ENCODE measurements around the gene GALR2. TPM values are rescaled to one million over a fixed set of nuclear protein-coding genes. Genes with fewer than 3 reads are reported as not detected.

The GALR2 gene
- total and polyA plus RNA-seq, 9 of the 15 experiments (the other 6 are each of a cell fraction or from before 2014, with no cell fraction given) = 0.34 TPM; not detected in 8

- TF ChIP-seq PATZ1 (CRISPR knock-in tag; IDR thresholded peaks at IDR 0.05; ENCODE audit: borderline replicate concordance) (no peak), BHLHE40 (IDR thresholded peaks at IDR 0.05; ENCODE audit: low read length) (no peak), L3MBTL2 (IDR thresholded peaks at IDR 0.05) (peak; percentile 94), ATF1 (CRISPR knock-in tag; IDR thresholded peaks at IDR 0.05) (no peak), ATF1 (tag; IDR thresholded peaks at IDR 0.05) (peak; percentile 63), ZNF511 (CRISPR knock-in tag; IDR thresholded peaks at IDR 0.05) (peak; percentile 71; the same call in 1 of the 2 replicates), TCFL5 (CRISPR knock-in tag; conservative IDR thresholded peaks at IDR 0.05) (no peak), CREB5 (CRISPR knock-in tag; IDR thresholded peaks at IDR 0.05) (no peak), HDGF (IDR thresholded peaks at IDR 0.05) (no peak), ARID3A (IDR thresholded peaks at IDR 0.05; ENCODE audit: borderline replicate concordance, low read depth, low read length) (no peak), TCF7L2 (IDR thresholded peaks at IDR 0.05; ENCODE audit: low read depth, low read length) (no peak), ZBTB34 (CRISPR knock-in tag; IDR thresholded peaks at IDR 0.05) (no peak), FIP1L1 (IDR thresholded peaks at IDR 0.05; ENCODE audit: low read depth, low read length, poor library complexity, severe bottlenecking) (peak; percentile 66), RFX5 (IDR thresholded peaks at IDR 0.05; ENCODE audit: low read depth, low read length) (no peak), RB1 (IDR thresholded peaks at IDR 0.05; ENCODE audit: low read depth) (peak; percentile 75; the same call in 1 of the 2 replicates), E2F1 (CRISPR knock-in tag; IDR thresholded peaks at IDR 0.05) (no peak; the same call in 1 of the 2 replicates), SFPQ (IDR thresholded peaks at IDR 0.05; ENCODE audit: low read depth, low read length) (no peak)
Observed at GRCh38 chr17:76072148-76072858, 2.3 kb upstream of the GALR2 start, which contains the start of gene SRP68 (continued).

All from K562 (cell line).